Measurements from ENCODE around the gene ROBO3. TPM values are rescaled to one million over a fixed set of nuclear protein-coding genes. Genes with fewer than 3 reads are reported as not detected.

Gene ROBO3
- 1.4 to 3.1 TPM (median 3.0 TPM) in 5 replicates for total RNA-seq (2022; extraction: Qiagen RNA extraction)

GRCh38 chr11:124865181-124865901 lies at the start of gene ROBO3:
ROBO3 (plus strand) TSS chr11:124865432; CDS start chr11:124865578, 146 bp downstream.

GRCh38 chr11:124897674-124898262 lies 32.5 kb downstream of the ROBO3 start, which contains the start of gene ROBO4:
ROBO4 (minus strand) TSS chr11:124897865; CDS start chr11:124897795, 70 bp downstream.

GRCh38 chr11:124918950-124919349 lies 53.7 kb downstream of the ROBO3 start, which contains the start of gene HEPN1:
HEPN1 (plus strand) TSS chr11:124919250.

Other genes starting within 250 kb of the ROBO3 start
- gene TBRG1, start 242.6 kb upstream of the ROBO3 start, total RNA-seq (2022; extraction: Qiagen RNA extraction) = 16.2 to 18.0 TPM (median 17.1 TPM) in 5 replicates
- gene SIAE, start 191.7 kb upstream of the ROBO3 start, total RNA-seq (2022; extraction: Qiagen RNA extraction) = 13.8 to 15.8 TPM (median 14.0 TPM) in 5 replicates
- gene SPA17, start 191.5 kb upstream of the ROBO3 start, total RNA-seq (2022; extraction: Qiagen RNA extraction) = 17.3 to 31.0 TPM (median 17.9 TPM) in 5 replicates
- 6.3 to 11.9 TPM (median 11.1 TPM) in 5 replicates for gene NRGN, start 125.5 kb upstream of the ROBO3 start, total RNA-seq (2022; extraction: Qiagen RNA extraction)
- 0.07 TPM in 1 of 5 replicates, not detected in the others for gene VSIG2, start 113.2 kb upstream of the ROBO3 start, total RNA-seq (2022; extraction: Qiagen RNA extraction)
- 9.1 to 13.4 TPM (median 12.1 TPM) in 5 replicates for gene ESAM, start 103.1 kb upstream of the ROBO3 start, total RNA-seq (2022; extraction: Qiagen RNA extraction)
- 5.0 to 6.1 TPM (median 5.3 TPM) in 5 replicates for gene MSANTD2, start 65.0 kb upstream of the ROBO3 start, total RNA-seq (2022; extraction: Qiagen RNA extraction)
- 0.05 TPM in 1 of 5 replicates, not detected in the others for gene ROBO4, start 32.4 kb downstream of the ROBO3 start, total RNA-seq (2022; extraction: Qiagen RNA extraction)
- gene HEPN1, start 53.8 kb downstream of the ROBO3 start, total RNA-seq (2022; extraction: Qiagen RNA extraction) = not detected in 5 replicates
- not detected in 5 replicates for gene HEPACAM, start 70.6 kb downstream of the ROBO3 start, total RNA-seq (2022; extraction: Qiagen RNA extraction)
- gene CCDC15, start 88.8 kb downstream of the ROBO3 start, total RNA-seq (2022; extraction: Qiagen RNA extraction) = 0.50 to 0.62 TPM (median 0.54 TPM) in 5 replicates
- 0.12 to 0.17 TPM (median 0.13 TPM) in 4 of 5 replicates, not detected in the other for gene SLC37A2, start 197.9 kb downstream of the ROBO3 start, total RNA-seq (2022; extraction: Qiagen RNA extraction)
- 21.8 to 25.2 TPM (median 22.9 TPM) in 5 replicates for gene TMEM218, start 246.2 kb downstream of the ROBO3 start, total RNA-seq (2022; extraction: Qiagen RNA extraction)

All from A549 treated with CORT108297 at 1 μM for 4 hours (cell line).